Pancreas (tissue), 10 donors: Measurements from ENCODE around the gene CLSTN3. TPM values are rescaled to one million over a fixed set of nuclear protein-coding genes. Genes with fewer than 3 reads are reported as not detected.

Experiments
- ATAC-seq, 4 donors: fragments of 200-7000 bp; cut with Tn5 transposase; one replicate each; pipeline versions ENCODE4 v1.8.0 to v1.9.1; 2020; ENCODE audit warnings: mild to moderate bottlenecking in 4 of 4, moderate library complexity in 4 of 4
- DNase-seq, 6 donors: peaks; one replicate each; pipeline ENCODE4 v3.0.0-alpha.2; 2020
- FAIRE-seq: peaks from 2 replicates; lab custom pipeline; 2012; peaks lifted over from hg19 to GRCh38; lab: Jason Lieb, UNC
- H3K27ac ChIP-seq, 4 donors: fragments of 200-600 bp; sonication (generic); 1 replicate in 3 of 4; 2 replicates in 1 of 4; pipeline versions ENCODE4 v1.5.0 to v1.8.0; 2020
- H3K27me3 ChIP-seq, 4 donors: fragments of 200-600 bp; one replicate each; pipeline ENCODE4 v1.8.0; 2021
- H3K36me3 ChIP-seq, 3 donors: fragments of 200-600 bp; sonication (generic) in 1 of 3; one replicate each; pipeline versions ENCODE4 v1.5.0 to v1.8.0; 2020 to 2021
- H3K4me1 ChIP-seq, 3 donors: fragments of 200-600 bp; one replicate each; pipeline ENCODE4 v1.8.0; 2021
- H3K4me3 ChIP-seq, 4 donors: fragments of 200-600 bp; sonication (generic) in 2 of 4; one replicate each; pipeline versions ENCODE4 v1.5.0 to v1.8.0; 2020 to 2021
- H3K9me3 ChIP-seq, 4 donors: fragments of 200-600 bp; one replicate each; pipeline ENCODE4 v1.8.0; 2021
- CTCF ChIP-seq, 4 donors: fragments of 200-600 bp; sonication (generic) in 3 of 4; IDR thresholded peaks; one replicate each; pipeline versions ENCODE4 v1.5.0 to v1.8.0; 2021; ENCODE audit warnings: antibody characterized with exemption in 4 of 4
- WGBS, 2 donors: extraction: QIAGEN DNeasy Blood & Tissue Kit; methylation state at CpG; one replicate each; pipeline ENCODE4 v1.1.7; 2013; 5-methylcytosine and 5-hydroxymethylcytosine counted together
- intact Hi-C, 3 donors: fragments of 100-400 bp; cut with DNase I; formaldehyde crosslinking; loops; one replicate each; pipeline versions ENCODE4 v1.11.1 to v1.14.2; 2022
- polyA plus RNA-seq, 2 donors: library from polyadenylated mRNA; stranded (reverse); fragments of 200-250 nt; gene quantifications; one replicate each; pipeline ENCODE4 v1.2.3, GENCODE V29; 2013
- total RNA-seq, 6 donors: library from RNA; stranded (reverse); fragmentation: NEBNext Ultra II Directional in 4 of 6; extraction: Animal tissue kit (Norgen Biotek cat#: 25700) in 4 of 6; gene quantifications; one replicate each; pipeline versions ENCODE4 v1.2.1 to v1.2.4, GENCODE V29; 2021 to 2023
- donor health status: healthy with polysubstance abuse.
- donor health status: DM: no; HTN: no; CAD: no; lungs with moderate emphysema.
- donor health status: DM: no; HTN: no; CAD: no.
- donor health status: control.
- donor health status: control.
- donor health status: Bipolar disorder and iron deficiency.
- donor health status: DM: yes; HTN: yes; CAD: no.
- donor health status: DM: no; HTN: no; CAD: no.
- donor health status: DM: no; HTN: no; CAD: no.
- donor health status: DM: yes; HTN: yes; CAD: no.

Gene CLSTN3
- total and polyA plus RNA-seq, 8 donors = 7.8 to 26.2 (median 18.0) TPM

- Histone ChIP-seq H3K27ac (no peak overlapping the region), H3K27me3 (no peaks in the 10 kb centered on the region), H3K36me3 (peaks cover 0 to 3% (median 0%) of the 10 kb centered on the region in 3 donors), H3K9me3 (no peaks in the 10 kb centered on the region), H3K4me3 (no peak overlapping the region), H3K4me1 (no peaks in the 10 kb centered on the region)
- TF ChIP-seq CTCF (IDR thresholded peaks at IDR 0.05) = no peak
- ATAC-seq (no peak), FAIRE-seq (no peak), DNase-seq (no peak)
- intact Hi-C loops = no loop called here
- WGBS, 2 donors = 80 to 88% methylated on average over 7 of the region's 7 CpGs
These were observed 13.4 kb downstream of the CLSTN3 start for GRCh38 chr12:7143564-7143963.

GRCh38 chr12:7144414-7145120 lies 14.4 kb downstream of the CLSTN3 start:
- DNase-seq (no peak), ATAC-seq (peak; percentile 49 to 65 (median 60)), FAIRE-seq (no peak)
- no peak overlapping the region for H3K4me3 ChIP-seq
- 43 to 48% methylated on average over 11 of the region's 11 CpGs for WGBS, 2 donors
- no peaks in the 10 kb centered on the region for H3K9me3 ChIP-seq
- H3K36me3 ChIP-seq = peaks cover 0 to 9% (median 0%) of the 10 kb centered on the region in 3 donors
- intact Hi-C loops = no loop called here
- no peaks in the 10 kb centered on the region for H3K27me3 ChIP-seq
- TF ChIP-seq CTCF (IDR thresholded peaks at IDR 0.05) = peak; percentile 13 to 51 (median 30)
- no peak overlapping the region for H3K27ac ChIP-seq
- H3K4me1 ChIP-seq = no peaks in the 10 kb centered on the region

GRCh38 chr12:7145671-7146070 lies 15.5 kb downstream of the CLSTN3 start:
- no peak for DNase-seq
- TF ChIP-seq CTCF (IDR thresholded peaks at IDR 0.05) = no peak
- no peaks in the 10 kb centered on the region for H3K9me3 ChIP-seq
- FAIRE-seq = no peak
- WGBS, 2 donors = 69 to 82% methylated on average over 4 of the region's 4 CpGs
- H3K4me3 ChIP-seq = no peak overlapping the region
- no peaks in the 10 kb centered on the region for H3K27me3 ChIP-seq
- H3K27ac ChIP-seq = no peak overlapping the region
- no peaks in the 10 kb centered on the region for H3K4me1 ChIP-seq
- intact Hi-C loops = no loop called here
- H3K36me3 ChIP-seq = peaks cover 0 to 11% (median 0%) of the 10 kb centered on the region in 3 donors
- no peak for ATAC-seq

- intact Hi-C loops = no loop called here
These were observed 16.1 kb downstream of the CLSTN3 start for GRCh38 chr12:7146228-7146627.

More at GRCh38 chr12:7146228-7146627, 16.1 kb downstream of the CLSTN3 start:
- no peak overlapping the region for H3K27ac ChIP-seq
- ATAC-seq (no peak), DNase-seq (peak in 1 of 6 donors; percentile 3), FAIRE-seq (no peak)
- H3K27me3 ChIP-seq = no peaks in the 10 kb centered on the region
- H3K4me1 ChIP-seq = no peaks in the 10 kb centered on the region
- H3K9me3 ChIP-seq = no peaks in the 10 kb centered on the region
- TF ChIP-seq CTCF (IDR thresholded peaks at IDR 0.05) = no peak
- peaks cover 0 to 15% (median 0%) of the 10 kb centered on the region in 3 donors for H3K36me3 ChIP-seq
- 87 to 92% methylated on average over 7 of the region's 7 CpGs for WGBS, 2 donors
- no peak overlapping the region for H3K4me3 ChIP-seq
